SH-SY5Y (cell line): ENCODE results near the gene NKAIN2.

Source experiments
- GATA2 ChIP-seq: IDR thresholded peaks from 2 replicates; pipeline ENCODE4 v1.6.1; 2011; ENCODE audit warnings: mild to moderate bottlenecking, low read depth, low read length
- GATA3 ChIP-seq: IDR thresholded peaks from 2 replicates; pipeline ENCODE4 v1.6.1; 2011; ENCODE audit warnings: low read depth, mild to moderate bottlenecking, low read length, moderate library complexity

DNA sequence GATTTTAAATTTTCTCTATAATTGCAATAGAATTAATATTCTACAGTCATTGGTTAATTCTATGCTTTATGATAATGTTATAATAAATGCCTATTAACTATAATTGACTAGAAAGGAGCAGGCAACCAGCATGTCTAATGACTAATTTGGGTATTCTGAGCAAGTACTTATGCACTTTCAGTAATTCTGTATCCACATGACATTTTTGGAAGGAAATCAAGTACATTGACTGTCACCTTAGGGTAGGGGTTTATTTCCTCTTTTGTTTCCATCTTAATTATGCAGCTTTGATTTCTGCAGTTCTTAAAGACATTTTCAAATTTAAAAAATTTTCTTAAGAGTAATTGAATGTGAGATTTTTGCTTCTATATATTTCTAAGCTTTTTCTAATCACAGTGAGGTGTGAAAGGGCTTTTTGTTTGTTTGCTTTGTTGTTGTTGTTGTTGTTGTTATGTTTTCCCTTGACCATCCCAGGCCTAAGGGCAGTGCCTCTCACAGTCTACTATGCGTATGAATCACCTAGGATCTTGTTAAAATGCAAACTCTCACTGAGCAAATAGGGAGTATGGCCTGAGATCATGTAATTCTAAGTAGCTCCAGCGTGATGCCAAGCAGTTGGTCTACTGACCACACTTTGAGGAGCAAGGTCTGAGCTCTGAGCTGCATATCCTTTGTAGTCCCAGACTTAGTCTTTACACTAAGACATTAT, 691.4 kb downstream of the NKAIN2 start:
- no peak for TF ChIP-seq GATA2
- TF ChIP-seq GATA3: no peak
